Activated CD4-positive, alpha-beta T cell treated with anti-CD3 and anti-CD28 coated beads for 4 hours (primary cell): ENCODE data around the gene TTC28.
"Not testable (repeated sequence)": the region's sequence is repeated elsewhere in the genome, so short reads cannot be mapped to it uniquely, and the experiment has no call there.

ENCODE experiments used
- DNase-seq, 2 donors: peaks; one replicate each; pipeline ENCODE4 v3.0.0-alpha.2; 2020

TTC28 gene

DNA sequence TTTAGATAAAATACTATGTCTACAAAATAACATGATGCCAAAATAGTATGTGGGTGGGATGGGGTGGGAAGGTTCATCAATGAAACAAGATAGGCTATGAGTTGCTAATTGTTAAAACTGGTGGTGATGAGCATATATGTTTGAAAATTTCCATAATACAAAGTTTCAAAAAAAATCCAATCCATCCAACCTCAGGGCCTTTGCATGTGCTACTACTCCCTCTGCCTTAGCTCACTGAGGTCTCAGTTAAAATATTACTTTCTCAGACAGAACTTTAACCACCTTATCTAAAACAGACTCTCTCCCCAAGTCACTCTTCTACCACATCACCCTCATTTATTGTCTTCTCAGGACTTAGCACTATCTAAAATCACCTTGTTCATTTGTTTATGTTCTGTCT is 201.1 kb downstream of the TTC28 start:
- DNase-seq = no peak

DNA sequence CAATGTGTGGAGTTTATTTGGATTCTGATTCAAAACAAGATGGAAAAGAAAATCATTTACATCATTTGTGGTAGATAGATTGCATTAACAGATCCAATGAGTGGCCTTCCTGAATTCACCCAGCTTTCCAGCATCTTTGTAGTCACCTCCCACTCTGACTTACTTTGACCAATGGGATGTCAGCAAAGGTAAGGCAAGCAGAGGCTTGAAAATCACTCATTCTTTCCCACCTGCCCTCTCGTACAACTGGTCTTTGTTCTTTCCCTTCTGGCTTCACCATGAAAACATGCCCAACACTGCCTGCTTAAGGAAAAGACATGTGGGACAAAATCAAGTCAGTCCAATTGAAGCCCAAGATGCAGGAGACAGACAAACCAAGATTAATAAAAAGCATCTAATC is 202.1 kb downstream of the TTC28 start:
- DNase-seq = no peak

DNA sequence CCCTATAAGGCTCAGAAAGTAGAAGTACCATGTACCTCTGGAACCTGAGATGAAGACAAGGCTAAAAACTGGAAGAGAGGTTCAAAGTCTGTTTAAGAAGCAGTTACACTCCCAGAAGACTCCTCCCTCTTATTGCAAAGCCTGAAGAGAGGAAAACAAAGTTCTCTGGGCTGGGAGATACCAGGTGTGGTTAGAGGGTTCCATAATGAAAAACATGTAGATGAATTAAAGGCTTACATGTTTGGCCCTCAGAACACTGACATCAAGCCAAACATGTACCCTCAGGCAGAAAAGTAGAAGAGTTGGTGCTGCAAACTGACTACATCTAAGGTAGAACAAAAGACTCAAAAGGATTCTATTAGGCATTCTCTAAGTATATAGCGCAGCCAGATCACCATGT is 205.3 kb downstream of the TTC28 start:
- no peak for DNase-seq

DNA sequence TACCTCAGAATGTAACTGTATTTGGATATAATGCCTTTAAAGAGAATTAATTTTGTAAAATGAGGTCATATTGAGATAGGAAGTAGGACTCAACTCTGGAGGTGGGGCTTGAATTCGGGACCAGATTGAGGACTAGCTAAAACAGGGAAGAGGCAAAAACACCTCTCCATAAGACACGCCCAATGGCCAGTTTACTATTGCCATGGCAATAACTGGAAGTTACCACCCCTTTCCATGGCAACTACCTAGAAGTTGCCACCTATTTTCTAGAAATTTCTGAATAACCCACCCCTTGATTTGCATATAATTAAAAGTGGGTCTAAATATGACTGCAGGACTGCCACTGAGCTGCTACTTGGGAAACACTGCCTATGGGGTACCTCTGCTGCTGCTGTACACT is 206.4 kb downstream of the TTC28 start:
- DNase-seq = no peak

DNA sequence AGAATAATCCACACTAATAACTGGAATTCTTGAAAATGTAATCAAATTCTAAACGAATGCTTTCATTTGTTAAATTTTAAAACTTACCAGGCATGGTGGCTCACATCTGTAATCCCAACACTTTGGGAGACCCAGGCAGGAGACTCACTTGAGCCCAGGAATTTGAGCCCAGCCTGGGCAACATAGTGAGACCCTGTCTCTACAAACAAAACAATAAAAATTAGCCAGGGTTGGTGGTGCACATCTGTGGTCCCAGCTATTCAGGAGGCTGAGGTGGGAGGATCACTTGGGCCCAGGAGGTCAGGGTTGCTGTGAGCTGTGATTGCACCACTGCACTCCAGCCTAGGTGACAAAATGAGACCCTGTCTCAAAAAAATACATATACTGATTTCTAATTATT is 212.6 kb downstream of the TTC28 start:
- not testable (repeated sequence) for DNase-seq

DNA sequence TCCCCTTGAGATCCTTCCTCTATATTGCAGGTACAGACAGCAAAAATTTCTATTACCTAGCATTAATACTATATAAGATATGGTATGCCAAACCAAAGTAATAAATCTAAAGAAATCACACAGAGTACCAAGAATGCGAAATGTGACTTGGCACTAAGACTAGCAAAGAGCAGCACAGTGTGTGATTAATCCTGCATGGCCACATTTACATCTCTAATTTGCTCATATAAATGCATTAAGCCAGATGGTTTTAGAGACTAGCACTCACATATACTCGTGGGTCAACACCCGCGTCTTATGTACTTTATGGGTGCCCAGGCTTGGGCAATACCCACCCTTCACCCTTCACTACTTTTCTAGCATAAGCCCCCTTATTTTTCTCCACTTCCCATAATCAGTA is 213.2 kb downstream of the TTC28 start:
- no peak for DNase-seq

DNA sequence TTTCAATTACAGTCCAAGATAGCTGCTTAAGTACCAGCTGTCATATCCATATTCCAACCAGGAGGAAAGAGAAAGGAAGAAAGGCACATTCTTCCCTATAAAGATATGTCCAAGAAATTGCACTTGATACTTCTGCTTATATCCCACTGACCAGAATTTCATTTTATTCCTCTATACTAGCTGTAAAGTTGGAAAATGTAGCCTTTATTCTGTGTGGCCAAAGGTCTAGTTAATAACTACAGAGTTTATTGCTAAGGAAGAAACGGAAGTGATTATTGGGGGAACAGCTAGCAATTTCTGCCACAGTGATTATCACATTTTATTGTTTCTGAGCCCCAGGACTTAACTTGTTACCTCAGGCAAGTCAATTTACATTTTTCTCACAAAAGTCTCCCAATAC is 213.8 kb downstream of the TTC28 start:
- DNase-seq = no peak

DNA sequence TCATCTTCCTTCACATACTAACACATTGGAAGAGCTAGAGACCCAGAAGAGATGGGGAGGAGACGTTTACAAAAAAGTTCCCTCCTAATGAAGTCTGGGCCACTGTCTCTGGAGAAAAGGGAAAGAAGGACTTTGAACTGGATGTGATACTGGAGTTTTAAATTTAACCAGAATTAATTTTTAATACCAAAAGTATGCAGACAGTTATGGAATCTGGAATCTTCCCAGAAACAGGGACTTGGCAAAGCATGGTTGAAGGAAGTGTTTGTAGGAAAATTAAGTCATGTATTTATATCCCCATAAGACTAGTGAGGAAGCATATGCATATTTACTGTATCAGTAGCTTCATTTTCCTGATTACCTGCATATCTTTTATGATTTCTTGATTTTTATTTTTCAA is 215.5 kb downstream of the TTC28 start:
- DNase-seq = no peak

DNA sequence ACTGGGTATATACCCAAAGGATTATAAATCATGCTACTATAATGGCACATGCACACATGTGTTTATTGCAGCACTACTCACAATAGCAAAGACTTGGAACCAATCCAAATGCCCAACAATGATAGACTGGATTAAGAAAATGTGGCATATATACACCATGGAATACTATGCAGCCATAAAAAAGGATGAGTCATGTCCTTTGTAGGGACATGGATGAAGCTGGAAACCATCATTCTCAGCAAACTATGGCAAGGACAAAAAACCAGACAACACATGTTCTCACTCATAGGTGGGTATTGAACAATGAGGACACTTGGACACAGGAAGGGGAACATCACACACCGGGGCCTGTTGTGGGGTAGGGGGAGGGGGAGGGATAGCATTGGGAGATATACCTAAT is 216.2 kb downstream of the TTC28 start:
- DNase-seq = not testable (repeated sequence)

DNA sequence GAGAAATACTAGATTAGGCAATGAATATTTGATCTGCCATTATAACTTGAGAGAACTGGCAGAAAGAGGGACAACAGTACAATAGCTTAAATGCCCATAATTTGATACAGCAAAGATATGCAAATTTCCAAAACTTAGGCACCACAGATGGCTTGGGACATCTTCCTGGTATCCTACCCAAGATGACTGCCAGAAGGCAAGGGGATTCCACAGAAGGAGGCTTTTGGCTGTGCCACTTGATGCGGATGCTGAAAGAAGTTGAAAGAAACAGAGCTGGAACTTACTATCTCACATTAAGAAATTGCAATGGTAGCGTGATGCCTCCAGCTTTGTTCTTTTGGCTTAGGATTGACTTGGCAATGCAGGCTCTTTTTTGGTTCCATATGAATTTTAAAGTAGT is 216.7 kb downstream of the TTC28 start:
- no peak for DNase-seq

DNA sequence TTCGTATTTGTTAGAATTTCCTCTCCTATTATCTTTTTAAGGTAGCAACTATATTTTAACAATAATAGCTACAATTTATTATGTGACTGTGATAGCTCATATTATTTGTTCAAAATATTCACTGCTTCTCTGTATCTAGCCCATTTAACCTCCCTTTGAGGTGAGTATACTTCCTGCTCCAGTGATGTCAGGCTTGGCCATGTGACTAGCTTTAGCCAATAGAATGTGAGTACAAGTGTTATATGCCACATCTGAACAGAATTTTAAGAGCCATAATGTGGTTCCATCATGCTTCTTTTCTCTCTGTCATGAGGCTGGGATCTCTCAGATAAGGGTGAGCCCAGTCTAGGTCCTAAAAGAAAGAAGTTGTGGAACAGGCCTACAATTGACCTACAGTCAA is 217.6 kb downstream of the TTC28 start:
- DNase-seq = no peak

DNA sequence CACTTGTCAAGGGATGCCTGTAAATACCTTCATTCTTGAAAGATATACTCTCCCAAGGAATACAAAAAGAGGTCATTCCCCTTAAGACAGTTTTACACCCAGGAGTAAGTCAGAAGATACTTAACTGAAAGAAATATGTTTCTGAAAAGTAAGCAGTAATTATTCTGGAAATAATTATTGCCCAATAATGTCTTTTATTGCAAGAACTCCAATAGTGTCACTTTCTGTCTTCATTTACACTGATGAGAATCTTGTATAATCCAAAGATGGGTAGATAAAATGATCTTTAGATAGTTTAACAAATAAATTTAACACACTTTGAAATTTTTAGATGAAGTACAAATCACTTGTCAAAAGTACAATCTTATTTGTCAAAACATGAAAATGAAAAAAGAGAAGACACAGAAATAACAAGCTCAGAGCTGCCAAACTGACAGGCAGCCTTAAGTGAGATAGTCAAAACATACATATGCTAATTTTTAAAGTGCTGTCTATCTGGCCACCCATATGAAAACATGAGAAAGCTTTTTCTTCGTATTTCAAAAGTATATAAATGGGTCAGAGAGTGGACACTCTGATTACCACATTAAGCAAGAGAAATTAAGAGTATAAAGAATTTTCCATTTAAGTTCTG is 225.1 kb downstream of the TTC28 start:
- DNase-seq = no peak

DNA sequence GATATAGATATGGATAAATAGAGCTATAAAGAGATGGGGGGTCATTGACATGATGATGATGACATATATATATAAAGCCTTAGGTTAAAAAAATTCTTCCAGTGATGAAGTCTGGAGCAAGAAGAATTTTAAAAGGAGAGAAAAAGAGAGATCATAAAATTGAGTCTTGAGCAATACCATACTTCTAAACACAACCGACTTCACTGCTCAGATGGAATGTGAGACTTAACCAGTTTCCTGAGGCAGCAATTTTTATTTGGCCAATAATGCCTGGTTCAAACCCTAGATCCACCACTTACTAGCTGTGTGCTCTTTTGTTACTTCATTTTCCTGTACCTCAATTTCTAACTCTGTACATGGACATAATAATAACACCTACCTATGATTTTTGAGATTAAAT is 229.5 kb downstream of the TTC28 start:
- DNase-seq = no peak

DNA sequence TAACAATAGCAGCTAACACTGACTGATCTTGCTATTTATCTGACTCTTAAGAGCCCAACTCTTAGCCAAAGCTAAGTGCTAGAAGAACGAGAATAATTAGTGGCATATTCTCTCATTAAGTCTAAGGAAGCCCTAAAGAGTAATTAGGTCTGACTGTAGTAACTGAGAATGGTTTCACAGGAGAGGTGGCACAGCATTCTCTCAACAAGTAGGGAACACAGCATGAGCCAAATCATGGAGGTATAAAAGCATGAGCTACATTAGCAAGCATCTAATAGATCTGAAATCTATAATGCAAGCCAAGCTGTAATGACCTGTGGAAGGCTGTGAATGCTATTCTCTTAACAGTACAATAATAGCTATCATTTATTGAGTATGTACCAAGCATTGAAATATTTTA is 230.6 kb downstream of the TTC28 start:
- DNase-seq = no peak

DNA sequence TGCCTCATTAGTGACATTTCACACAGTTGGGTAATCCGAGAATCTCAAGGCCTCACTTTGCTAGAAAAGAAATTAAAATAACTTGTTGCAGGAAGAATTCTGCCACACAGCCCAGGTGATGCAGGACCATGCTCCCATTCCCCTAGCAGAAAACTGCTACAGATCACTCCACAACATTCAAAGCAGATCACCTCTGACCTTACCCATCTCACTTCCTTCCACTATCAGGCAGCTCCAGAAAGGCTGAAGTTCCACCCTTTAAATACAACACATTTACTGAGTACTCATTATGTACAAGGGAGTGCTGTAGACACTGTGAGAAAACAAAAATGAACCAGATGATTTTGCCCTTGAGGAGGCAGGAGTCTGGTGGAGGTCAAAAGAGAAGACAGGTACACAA is 231.0 kb downstream of the TTC28 start:
- DNase-seq = no peak

DNA sequence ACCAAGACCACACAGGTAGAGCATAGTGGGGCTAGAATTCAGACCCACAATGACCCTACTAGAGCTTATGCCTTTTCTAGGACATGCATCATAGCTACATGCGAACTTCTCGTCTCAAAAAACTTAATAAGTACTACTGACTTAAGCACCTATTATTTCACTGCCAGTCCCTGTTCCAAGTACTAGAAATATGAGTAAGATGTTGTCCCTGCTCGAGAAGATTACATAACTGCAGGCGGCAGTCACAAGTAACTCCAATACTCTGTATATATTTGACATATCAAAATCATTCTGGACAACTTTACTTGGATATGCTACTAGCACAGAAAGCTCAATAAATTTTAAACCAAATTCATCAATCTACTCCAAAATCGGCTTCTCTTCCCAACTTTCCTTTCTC is 235.0 kb downstream of the TTC28 start:
- no peak for DNase-seq

DNA sequence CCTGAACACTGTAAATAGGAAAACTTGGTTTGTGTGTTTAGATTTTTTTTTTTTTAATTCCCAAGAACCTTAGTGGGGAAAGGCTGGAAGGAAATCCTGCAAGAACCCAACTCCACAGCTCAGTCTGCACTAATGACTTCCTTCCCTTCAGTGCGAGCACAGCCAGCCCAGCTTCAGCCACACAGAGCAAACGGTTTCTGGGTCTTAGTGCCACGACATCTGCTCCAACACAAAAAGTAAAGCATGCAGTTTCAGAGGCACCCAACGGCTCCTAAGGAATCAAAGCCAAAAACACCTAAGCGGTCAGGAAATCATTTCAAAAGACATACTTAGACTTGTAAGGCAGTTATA is 236.1 kb downstream of the TTC28 start:
- DNase-seq = peak in 1 of 2 donors; percentile 7

DNA sequence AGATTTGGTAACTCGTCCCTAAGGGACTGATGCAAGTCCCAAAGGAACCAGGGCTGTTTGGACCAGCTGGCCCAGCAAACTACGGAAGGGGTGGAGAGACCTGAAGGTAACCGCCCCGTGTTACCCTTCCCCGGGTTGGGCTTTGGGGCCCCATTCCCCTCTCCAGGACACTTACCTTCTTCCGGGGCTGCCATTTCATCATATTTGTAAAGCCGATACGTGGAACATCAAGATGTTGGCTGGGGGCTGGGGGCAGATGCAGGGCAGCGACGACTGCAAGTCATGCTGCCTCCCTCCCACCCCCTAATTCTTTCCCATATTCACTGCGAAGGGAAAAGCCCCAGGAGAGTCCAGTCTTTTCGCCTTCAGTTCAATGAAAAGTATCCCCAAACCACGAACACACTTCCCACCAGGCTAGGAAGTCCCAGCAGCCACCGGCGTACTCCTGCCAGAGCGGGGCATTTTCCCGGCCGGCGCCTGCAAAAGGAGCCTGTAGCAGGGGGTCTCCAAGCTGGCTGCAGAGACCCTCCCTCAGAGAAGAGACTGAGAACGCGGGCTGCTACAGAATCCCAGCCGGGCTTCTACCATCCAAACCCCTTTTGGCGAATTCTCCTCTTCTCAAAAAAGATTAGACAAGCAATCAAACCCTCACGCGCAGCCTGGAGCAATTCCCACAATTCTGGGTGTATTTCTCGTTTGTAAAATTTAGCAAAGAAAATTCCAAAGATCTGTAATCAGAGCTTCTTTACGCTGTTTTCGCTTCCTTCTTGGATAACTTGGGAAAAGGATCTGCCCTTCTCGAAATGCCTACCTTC is 236.7 kb downstream of the TTC28 start:
- no peak for DNase-seq

DNA sequence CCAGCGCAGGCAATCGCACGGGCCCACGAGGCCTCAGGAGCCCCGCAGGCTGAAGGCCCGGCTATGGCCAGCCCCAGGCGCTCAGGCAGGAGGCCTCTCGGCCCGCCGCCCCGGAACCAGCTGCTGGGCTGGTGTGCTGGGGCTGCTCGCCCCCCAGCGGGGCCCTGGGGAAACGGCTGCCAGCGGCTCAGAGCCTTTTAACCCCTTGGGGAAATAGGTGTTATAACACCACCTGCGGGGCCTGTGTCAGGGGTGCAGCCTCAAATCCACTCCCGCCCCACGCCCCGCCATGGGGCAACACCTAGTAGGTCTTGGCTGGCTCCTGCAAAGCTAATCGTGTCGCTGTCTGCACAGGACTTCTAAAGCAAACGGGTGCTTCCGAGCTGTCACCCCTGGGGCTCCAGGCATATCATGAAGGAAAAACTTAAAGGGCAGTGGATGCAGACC is 237.4 kb downstream of the TTC28 start:
- DNase-seq = peak; percentile 41 to 50

DNA sequence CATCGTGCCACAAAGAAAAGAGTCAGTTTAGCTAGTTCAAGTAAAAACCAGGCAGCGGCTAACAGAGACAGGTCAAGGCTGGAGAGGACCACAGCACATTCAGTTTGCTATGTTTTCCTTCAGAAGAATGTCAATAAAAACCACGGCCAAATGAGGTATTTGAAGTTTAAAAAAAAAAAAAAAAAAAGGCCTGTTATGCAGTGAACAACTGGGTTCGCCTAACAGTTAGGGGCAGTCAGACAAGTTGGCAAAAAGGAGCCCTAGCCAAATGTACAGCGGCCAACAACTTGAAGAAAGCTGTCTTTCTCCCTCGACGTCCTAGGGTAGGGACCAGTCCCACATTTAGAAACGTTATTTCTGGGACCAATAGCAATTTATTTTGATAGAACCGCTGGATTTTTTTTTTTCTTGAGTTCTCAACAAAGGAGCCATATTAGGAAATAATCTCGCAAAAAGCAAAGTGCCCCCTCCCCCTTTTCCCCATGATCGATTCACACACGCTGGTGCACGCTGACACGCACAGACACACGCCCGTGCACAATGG is 237.8 kb downstream of the TTC28 start:
- no peak for DNase-seq

DNA sequence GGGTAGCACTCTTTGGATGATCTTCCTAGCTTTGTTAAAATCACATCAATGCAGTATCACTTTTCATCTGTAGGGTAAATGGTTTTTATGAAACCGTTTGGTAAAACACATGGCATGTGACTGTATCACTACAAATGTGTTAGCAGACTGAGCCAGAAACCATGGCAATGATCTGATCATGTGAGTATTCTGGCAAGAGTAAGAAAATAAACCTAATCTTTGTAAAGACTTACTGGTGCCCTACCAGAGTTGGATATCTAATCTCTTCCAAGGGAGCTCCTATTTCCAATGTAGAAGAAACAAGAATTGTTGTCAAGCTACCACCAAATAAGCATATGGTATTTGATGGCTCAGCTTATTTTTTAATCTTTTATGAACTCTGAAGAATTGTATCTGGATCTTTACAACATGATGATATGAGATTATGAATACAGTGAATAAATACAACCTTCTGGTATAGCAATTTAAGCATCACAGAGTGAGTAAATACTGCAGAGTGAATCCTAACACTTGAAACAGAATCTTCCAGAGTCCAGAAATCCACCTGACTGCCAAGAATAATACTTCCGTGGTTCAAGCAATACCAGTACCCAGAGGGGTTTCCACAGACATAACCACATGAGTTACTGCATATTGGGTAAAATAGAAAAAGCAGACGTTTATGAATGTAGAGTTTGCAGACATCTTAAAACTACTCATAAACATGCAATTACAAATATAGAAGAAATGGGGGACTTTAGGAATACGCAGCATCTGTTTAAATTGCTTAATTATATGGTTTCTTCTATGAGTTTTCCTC is 238.8 kb downstream of the TTC28 start:
- DNase-seq = no peak

DNA sequence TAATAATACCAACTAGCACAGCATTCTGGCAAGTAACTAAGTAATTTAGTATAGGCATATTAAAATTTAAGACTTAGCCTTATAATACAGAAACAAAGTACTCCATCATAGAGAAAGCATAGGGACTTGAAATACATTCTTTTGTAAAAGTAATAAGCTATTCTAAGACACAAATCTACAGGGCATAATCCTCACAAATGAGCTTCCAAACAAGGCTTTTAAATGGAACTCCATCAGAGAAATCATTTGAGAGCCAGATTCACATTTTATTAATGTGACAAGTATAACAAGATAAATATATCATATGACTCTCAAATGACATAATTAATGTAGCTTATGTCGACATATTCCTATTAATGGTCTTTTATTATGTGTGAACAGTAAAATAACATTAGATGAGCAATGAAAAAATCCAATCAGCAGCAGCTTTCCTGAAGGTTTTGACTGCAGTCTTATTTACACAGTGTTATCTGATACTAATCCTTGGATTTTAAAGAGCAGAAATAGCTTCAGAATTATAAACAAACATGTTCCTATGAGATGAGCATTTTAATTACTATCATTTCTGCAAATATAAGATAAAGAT is 241.4 kb downstream of the TTC28 start:
- no peak for DNase-seq

DNA sequence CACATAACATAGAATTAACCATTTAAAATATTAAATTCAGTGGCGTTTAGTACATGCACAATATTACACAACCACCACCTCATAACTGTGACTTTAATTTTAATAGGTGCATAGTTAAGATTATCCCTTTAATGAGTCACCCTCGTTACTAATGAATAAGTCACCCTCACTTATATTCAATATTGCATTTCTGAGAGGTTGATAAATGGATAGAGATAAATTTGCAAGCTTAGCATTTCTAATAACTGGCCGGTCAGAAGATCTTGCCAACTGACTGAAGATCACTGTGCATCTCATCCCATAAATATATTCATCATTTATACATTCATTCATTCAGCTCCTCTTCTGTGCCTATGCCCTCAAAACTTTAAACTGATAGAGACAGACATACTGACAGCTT is 243.7 kb downstream of the TTC28 start:
- no peak for DNase-seq
